ENCODE measurements around the gene ADARB2. TPM values are rescaled to one million over a fixed set of nuclear protein-coding genes. Genes with fewer than 3 reads are reported as not detected.

Gene ADARB2
- total RNA-seq, 1 donor from 2014 or later = not detected

- H3K4me1 ChIP-seq = no peaks in the 10 kb centered on the region
- no peak for TF ChIP-seq CTCF (IDR thresholded peaks at IDR 0.05)
- no peak for DNase-seq (ENCODE audit: low spot score in 2 of 2)
- H3K36me3 ChIP-seq = no peaks in the 10 kb centered on the region
- intact Hi-C loops (cut with DNase I) = no loop called here
- H3K4me3 ChIP-seq = no peak overlapping the region
- no peak overlapping the region for H3K27ac ChIP-seq
- no peaks in the 10 kb centered on the region for H3K27me3 ChIP-seq
- H3K9me3 ChIP-seq = no peaks in the 10 kb centered on the region
Measured at GRCh38 chr10:1270490-1270889, 466.8 kb downstream of the ADARB2 start.

GRCh38 chr10:1268831-1269230 is 468.5 kb downstream of the ADARB2 start:
- H3K4me1 ChIP-seq = no peaks in the 10 kb centered on the region
- no peaks in the 10 kb centered on the region for H3K27me3 ChIP-seq
- no peak for TF ChIP-seq CTCF (IDR thresholded peaks at IDR 0.05)
- intact Hi-C loops (cut with DNase I) = no loop called here
- H3K4me3 ChIP-seq = no peak overlapping the region
- no peak overlapping the region for H3K27ac ChIP-seq
- no peaks in the 10 kb centered on the region for H3K36me3 ChIP-seq
- no peaks in the 10 kb centered on the region for H3K9me3 ChIP-seq
- DNase-seq (ENCODE audit: low spot score in 2 of 2) = no peak

- DNase-seq (ENCODE audit: low spot score in 2 of 2) = no peak
- no peaks in the 10 kb centered on the region for H3K9me3 ChIP-seq
- no peak for TF ChIP-seq CTCF (IDR thresholded peaks at IDR 0.05)
- H3K27ac ChIP-seq = no peak overlapping the region
- no peaks in the 10 kb centered on the region for H3K36me3 ChIP-seq
- no peaks in the 10 kb centered on the region for H3K27me3 ChIP-seq
- no peak overlapping the region for H3K4me3 ChIP-seq
- no peaks in the 10 kb centered on the region for H3K4me1 ChIP-seq
- intact Hi-C loops (cut with DNase I) = no loop called here
Measured at GRCh38 chr10:1267568-1267967, 469.8 kb downstream of the ADARB2 start.

- Histone ChIP-seq H3K27me3 (no peaks in the 10 kb centered on the region), H3K4me3 (no peak overlapping the region)
Measured at GRCh38 chr10:1267148-1267547, 470.2 kb downstream of the ADARB2 start.

GRCh38 chr10:1266033-1266802 is 471.1 kb downstream of the ADARB2 start:
- intact Hi-C loops (cut with DNase I) = no loop called here
- no peaks in the 10 kb centered on the region for H3K36me3 ChIP-seq
- no peaks in the 10 kb centered on the region for H3K9me3 ChIP-seq
- no peak overlapping the region for H3K27ac ChIP-seq
- no peaks in the 10 kb centered on the region for H3K4me1 ChIP-seq
- H3K4me3 ChIP-seq = no peak overlapping the region
- no peak for TF ChIP-seq CTCF (IDR thresholded peaks at IDR 0.05)
- DNase-seq (ENCODE audit: low spot score in 2 of 2) = no peak
- H3K27me3 ChIP-seq = no peaks in the 10 kb centered on the region

More at GRCh38 chr10:1267148-1267547, 470.2 kb downstream of the ADARB2 start:
- Histone ChIP-seq H3K27ac (no peak overlapping the region), H3K9me3 (no peaks in the 10 kb centered on the region), H3K4me1 (no peaks in the 10 kb centered on the region), H3K36me3 (no peaks in the 10 kb centered on the region)
- intact Hi-C loops (cut with DNase I) = no loop called here
- no peak for TF ChIP-seq CTCF (IDR thresholded peaks at IDR 0.05)
- DNase-seq (ENCODE audit: low spot score in 2 of 2) = no peak

Measured in ascending aorta (tissue), 2 donors.